ENCODE results near the gene PIEZO2.

- TF ChIP-seq, protein P1, sequence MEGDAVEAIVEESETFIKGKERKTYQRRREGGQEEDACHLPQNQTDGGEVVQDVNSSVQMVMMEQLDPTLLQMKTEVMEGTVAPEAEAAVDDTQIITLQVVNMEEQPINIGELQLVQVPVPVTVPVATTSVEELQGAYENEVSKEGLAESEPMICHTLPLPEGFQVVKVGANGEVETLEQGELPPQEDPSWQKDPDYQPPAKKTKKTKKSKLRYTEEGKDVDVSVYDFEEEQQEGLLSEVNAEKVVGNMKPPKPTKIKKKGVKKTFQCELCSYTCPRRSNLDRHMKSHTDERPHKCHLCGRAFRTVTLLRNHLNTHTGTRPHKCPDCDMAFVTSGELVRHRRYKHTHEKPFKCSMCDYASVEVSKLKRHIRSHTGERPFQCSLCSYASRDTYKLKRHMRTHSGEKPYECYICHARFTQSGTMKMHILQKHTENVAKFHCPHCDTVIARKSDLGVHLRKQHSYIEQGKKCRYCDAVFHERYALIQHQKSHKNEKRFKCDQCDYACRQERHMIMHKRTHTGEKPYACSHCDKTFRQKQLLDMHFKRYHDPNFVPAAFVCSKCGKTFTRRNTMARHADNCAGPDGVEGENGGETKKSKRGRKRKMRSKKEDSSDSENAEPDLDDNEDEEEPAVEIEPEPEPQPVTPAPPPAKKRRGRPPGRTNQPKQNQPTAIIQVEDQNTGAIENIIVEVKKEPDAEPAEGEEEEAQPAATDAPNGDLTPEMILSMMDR (conservative IDR thresholded peaks at IDR 0.05): no peak
- TF ChIP-seq ZFX (IDR thresholded peaks at IDR 0.05): no peak
Observed at GRCh38 chr18:10702206-10702605, 447.2 kb downstream of the PIEZO2 start.

All from C4-2B (cell line).